ENCODE results near the gene SNRPD3. TPM values are rescaled to one million over a fixed set of nuclear protein-coding genes. Genes with fewer than 3 reads are reported as not detected.

SNRPD3 gene
- total RNA-seq, 6 donors from 2014 or later, result 66.8 to 119 (median 84.8) TPM

GRCh38 chr22:24512043-24512442 is 43.8 kb upstream of the SNRPD3 start:
- Histone ChIP-seq H3K9me3 (no peaks in the 10 kb centered on the region), H3K27ac (peak overlapping the region in 1 of 4 donors; percentile 83), H3K4me1 (peaks cover 42 to 52% (median 46%) of the 10 kb centered on the region in 4 donors), H3K36me3 (no peaks in the 10 kb centered on the region), H3K27me3 (no peaks in the 10 kb centered on the region), H3K4me3 (no peak overlapping the region)
- DNase-seq, result peak in 1 of 2 donors; percentile 45
- TF ChIP-seq CTCF (IDR thresholded peaks at IDR 0.05) (no peak), EP300 (IDR thresholded peaks at IDR 0.05) (no peak), POLR2A (IDR thresholded peaks at IDR 0.05) (no peak), POLR2AphosphoS5 (IDR thresholded peaks at IDR 0.05) (no peak)
- WGBS, 2 donors, result 50 to 59% methylated on average over 3 of the region's 3 CpGs
- peak in 1 of 2 donors; percentile 51 for ATAC-seq (ENCODE audit: low FRiP score in 2 of 2)

DNA sequence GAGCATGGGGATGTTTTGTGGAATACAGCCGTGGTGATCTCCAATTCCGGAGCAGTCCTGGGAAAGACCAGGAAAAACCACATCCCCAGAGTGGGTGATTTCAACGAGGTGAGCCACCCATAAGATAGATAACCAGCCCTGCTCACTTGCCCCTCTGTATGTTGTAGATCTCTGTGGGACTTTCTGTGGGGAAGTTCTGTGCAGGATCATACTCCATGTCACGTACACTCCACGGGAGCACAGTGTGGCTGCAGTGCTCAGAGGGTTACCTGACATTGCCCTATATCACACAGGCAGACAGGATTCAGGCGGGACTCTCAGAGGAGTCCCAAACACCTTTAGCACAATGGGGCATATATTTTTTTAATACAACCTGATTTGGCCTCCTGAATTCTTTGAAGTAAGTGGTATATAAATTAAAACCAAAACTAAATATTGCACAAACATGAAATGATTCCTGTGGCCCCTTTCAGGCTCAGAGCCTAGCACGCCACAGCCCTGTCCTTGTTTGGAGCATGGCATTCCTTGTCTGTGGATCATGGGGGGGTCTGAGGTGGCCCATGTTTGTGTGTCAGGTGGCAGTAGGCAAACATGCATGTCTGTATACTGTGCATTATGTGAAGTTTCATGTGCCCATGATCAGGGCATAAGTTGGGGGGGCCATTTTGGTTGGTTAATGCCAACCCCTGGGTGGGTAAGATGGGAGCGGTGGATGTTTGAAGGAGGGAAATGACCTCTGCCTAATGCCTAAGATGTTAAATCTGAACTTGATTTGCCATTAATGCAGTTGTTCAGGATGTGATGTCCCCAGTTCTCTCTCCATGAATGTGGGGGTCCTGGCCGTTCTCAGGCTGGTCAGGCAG is 42.2 kb upstream of the SNRPD3 start:
- Histone ChIP-seq H3K36me3 (no peaks in the 10 kb centered on the region), H3K27ac (no peak overlapping the region), H3K4me3 (no peak overlapping the region), H3K9me3 (no peaks in the 10 kb centered on the region), H3K4me1 (peaks cover 33 to 39% (median 34%) of the 10 kb centered on the region in 4 donors), H3K27me3 (no peaks in the 10 kb centered on the region)
- DNase-seq (no peak), ATAC-seq (ENCODE audit: low FRiP score in 2 of 2) (no peak)
- WGBS, 2 donors, result 89 to 97% methylated on average over 9 of the region's 9 CpGs
- no peak for TF ChIP-seq POLR2A (IDR thresholded peaks at IDR 0.05)
- no peak for TF ChIP-seq CTCF (IDR thresholded peaks at IDR 0.05)
- TF ChIP-seq EP300 (IDR thresholded peaks at IDR 0.05), result no peak
- no peak for TF ChIP-seq POLR2AphosphoS5 (IDR thresholded peaks at IDR 0.05)

DNA sequence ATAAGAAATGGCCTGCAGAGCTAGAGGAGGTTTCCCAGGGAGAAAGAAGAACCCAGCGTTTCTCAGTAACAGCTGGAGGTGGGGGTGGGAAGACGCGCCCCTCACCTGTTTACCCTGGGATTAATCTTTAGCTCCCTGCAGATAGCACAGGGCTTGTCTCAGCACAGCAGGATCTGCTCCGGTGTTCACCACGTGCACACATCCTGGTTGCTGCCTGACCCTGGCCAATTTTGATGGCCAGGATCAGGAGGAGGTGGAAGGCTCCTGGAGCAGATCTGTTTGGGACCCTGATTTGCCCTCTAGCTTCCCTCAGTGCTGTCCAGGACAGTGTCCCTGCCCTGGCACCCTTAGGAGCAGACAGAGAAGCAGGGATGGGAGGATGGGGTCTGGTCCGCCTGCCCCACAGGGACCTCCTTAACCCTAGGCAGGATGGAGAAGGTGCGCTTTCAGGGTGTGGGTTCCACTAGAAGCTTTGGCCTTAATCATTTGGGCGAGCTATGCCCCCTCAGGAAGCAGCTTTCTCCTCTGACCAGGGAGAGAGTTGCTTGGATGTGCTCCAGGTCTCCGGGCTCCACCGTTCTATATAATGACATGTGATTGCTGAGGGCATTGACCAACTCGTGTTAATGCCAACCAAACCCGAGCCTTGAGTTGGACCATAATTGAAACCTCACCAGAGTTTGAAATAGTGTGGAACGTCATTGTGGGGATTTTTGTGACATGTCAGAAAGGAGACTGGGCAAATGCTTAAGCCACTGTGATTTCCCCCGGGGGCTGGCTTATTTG is 41.4 kb upstream of the SNRPD3 start:
- DNase-seq, result no peak
- no peaks in the 10 kb centered on the region for H3K36me3 ChIP-seq
- TF ChIP-seq EP300 (IDR thresholded peaks at IDR 0.05) (no peak), CTCF (IDR thresholded peaks at IDR 0.05) (no peak)
- 70 to 71% methylated on average over 10 to 14 of the region's 14 CpGs for WGBS, 2 donors
- H3K4me1 ChIP-seq, result peaks cover 33 to 38% (median 34%) of the 10 kb centered on the region in 4 donors
- ATAC-seq (ENCODE audit: low FRiP score in 2 of 2), result no peak
- H3K27me3 ChIP-seq, result no peaks in the 10 kb centered on the region
- H3K9me3 ChIP-seq, result no peaks in the 10 kb centered on the region
- no peak overlapping the region for H3K4me3 ChIP-seq
- H3K27ac ChIP-seq, result no peak overlapping the region

DNA sequence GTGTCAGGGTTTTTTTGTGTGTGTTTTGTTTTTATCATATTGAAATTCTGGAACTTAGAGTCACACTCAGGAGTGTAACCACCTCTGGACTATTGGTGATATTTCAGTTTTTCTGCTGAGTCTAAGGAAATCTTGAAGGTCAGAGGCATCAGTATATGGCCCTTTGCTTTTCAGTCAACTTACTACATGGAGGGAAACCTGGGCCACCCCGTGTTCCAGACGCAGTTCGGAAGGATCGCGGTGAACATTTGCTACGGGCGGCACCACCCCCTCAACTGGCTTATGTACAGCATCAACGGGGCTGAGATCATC is 40.8 kb upstream of the SNRPD3 start:
- ATAC-seq (ENCODE audit: low FRiP score in 2 of 2), result no peak
- 96 to 99% methylated on average over 8 of the region's 8 CpGs for WGBS, 2 donors
- peaks cover 32 to 35% (median 33%) of the 10 kb centered on the region in 4 donors for H3K4me1 ChIP-seq

More for the DNA sequence above, 40.8 kb upstream of the SNRPD3 start:
- H3K4me3 ChIP-seq, result no peak overlapping the region
- no peaks in the 10 kb centered on the region for H3K27me3 ChIP-seq
- no peak for DNase-seq
- no peaks in the 10 kb centered on the region for H3K9me3 ChIP-seq
- H3K36me3 ChIP-seq, result no peaks in the 10 kb centered on the region
- TF ChIP-seq EP300 (IDR thresholded peaks at IDR 0.05), result no peak
- TF ChIP-seq POLR2AphosphoS5 (IDR thresholded peaks at IDR 0.05), result no peak
- TF ChIP-seq POLR2A (IDR thresholded peaks at IDR 0.05), result no peak
- no peak for TF ChIP-seq CTCF (IDR thresholded peaks at IDR 0.05)
- no peak overlapping the region for H3K27ac ChIP-seq
